Uterus (tissue), 4 donors: ENCODE measurements around the gene PACS1. TPM values are rescaled to one million over a fixed set of nuclear protein-coding genes. Genes with fewer than 3 reads are reported as not detected.
A peak's percentile ranks its signal among the peaks of the same experiment; 100 is the strongest.
"Not testable (repeated sequence)": the region's sequence is repeated elsewhere in the genome, so short reads cannot be mapped to it uniquely, and the experiment has no call there.

Experiments
- DNase-seq, 2 donors: peaks; one replicate each; pipeline ENCODE4 v3.0.0-alpha.2; 2019 to 2020
- H3K27ac ChIP-seq, 2 donors: fragments of 200-600 bp; sonication (generic); 1 replicate in 1 of 2; 2 replicates in 1 of 2; pipeline ENCODE4 v1.5.1; 2016 to 2018
- H3K27me3 ChIP-seq, 2 donors: fragments of 200-600 bp; sonication (generic); one replicate each; pipeline ENCODE4 v1.5.1; 2018 to 2019; ENCODE audit warnings: control low read depth in 1 of 2
- H3K36me3 ChIP-seq, 2 donors: fragments of 200-600 bp; sonication (generic); one replicate each; pipeline ENCODE4 v1.5.1; 2019; ENCODE audit warnings: control low read depth in 1 of 2
- H3K4me1 ChIP-seq, 2 donors: fragments of 200-600 bp; sonication (generic); one replicate each; pipeline ENCODE4 v1.5.1; 2018 to 2019; ENCODE audit warnings: control low read depth in 1 of 2
- H3K4me3 ChIP-seq, 2 donors: fragments of 200-600 bp; sonication (generic); 1 replicate in 1 of 2; 2 replicates in 1 of 2; pipeline ENCODE4 v1.5.1; 2018 to 2019; ENCODE audit warnings: mild to moderate bottlenecking in 1 of 2
- H3K9me3 ChIP-seq, 2 donors: fragments of 200-600 bp; sonication (generic); one replicate each; pipeline ENCODE4 v1.5.1; 2019; ENCODE audit warnings: control low read depth in 1 of 2
- CTCF ChIP-seq, 4 experiments: fragments of 200-600 bp in 2 of 4; fragments of 450-650 bp in 2 of 4; sonication (generic) in 2 of 4; IDR thresholded peaks; one replicate each; pipeline ENCODE4 v1.5.1; 2016 to 2019; ENCODE audit warnings: antibody characterized with exemption in 4 of 4, mild to moderate bottlenecking in 2 of 4, moderate library complexity in 1 of 4
- POLR2A ChIP-seq, 2 donors: fragments of 450-650 bp; IDR thresholded peaks; one replicate each; pipeline ENCODE4 v1.6.1; 2016; ENCODE audit warnings: antibody characterized with exemption in 2 of 2, mild to moderate bottlenecking in 1 of 2, moderate library complexity in 1 of 2
- intact Hi-C: fragments of 100-400 bp; cut with DNase I; formaldehyde crosslinking; loops from one replicate; pipeline ENCODE4 v1.15.1; 2023; ENCODE audit warnings: low total_unique reads
- total RNA-seq, 4 donors: library from RNA; depleted of rRNA in 3 of 4; stranded (reverse); fragments of >200 nt in 3 of 4; gene quantifications; one replicate each; pipeline versions ENCODE4 v1.1.0 to v1.2.4, GENCODE V29; 2014 to 2023
- donor health status: DM: yes; HTN: yes; CAD: no.

The PACS1 gene
- total RNA-seq = 10 to 100 TPM in 3 of 4 donors, 1 to 10 TPM in 1; 2.9 to 79.2 (median 57.2) TPM

- peak; percentile 57 to 79 for DNase-seq
- Histone ChIP-seq H3K9me3 (no peaks in the 10 kb centered on the region), H3K4me1 (no peaks in the 10 kb centered on the region), H3K27me3 (no peaks in the 10 kb centered on the region), H3K36me3 (no peaks in the 10 kb centered on the region), H3K27ac (peak within 1 kb of the TSS; percentile 86 to 89), H3K4me3 (peak within 1 kb of the TSS; percentile 38 to 97)
- TF ChIP-seq CTCF (IDR thresholded peaks at IDR 0.05) (peak in 3 of 4 experiments; percentile 12 to 65 (median 40)), POLR2A (IDR thresholded peaks at IDR 0.05) (peak; percentile 49 to 65)
- intact Hi-C loops = no loop called here
These were observed at the start of gene PACS1 for GRCh38 chr11:66069715-66070603. TSS of gene PACS1 (plus strand) at chr11:66070272. CDS start at chr11:66070487, 215 bp downstream.

GRCh38 chr11:66020618-66021357 lies 49.3 kb upstream of the PACS1 start:
- TF ChIP-seq CTCF (IDR thresholded peaks at IDR 0.05) = no peak
- no peak for TF ChIP-seq POLR2A (IDR thresholded peaks at IDR 0.05)
- no peak overlapping the region for H3K27ac ChIP-seq
- intact Hi-C loops = no loop called here

DNA sequence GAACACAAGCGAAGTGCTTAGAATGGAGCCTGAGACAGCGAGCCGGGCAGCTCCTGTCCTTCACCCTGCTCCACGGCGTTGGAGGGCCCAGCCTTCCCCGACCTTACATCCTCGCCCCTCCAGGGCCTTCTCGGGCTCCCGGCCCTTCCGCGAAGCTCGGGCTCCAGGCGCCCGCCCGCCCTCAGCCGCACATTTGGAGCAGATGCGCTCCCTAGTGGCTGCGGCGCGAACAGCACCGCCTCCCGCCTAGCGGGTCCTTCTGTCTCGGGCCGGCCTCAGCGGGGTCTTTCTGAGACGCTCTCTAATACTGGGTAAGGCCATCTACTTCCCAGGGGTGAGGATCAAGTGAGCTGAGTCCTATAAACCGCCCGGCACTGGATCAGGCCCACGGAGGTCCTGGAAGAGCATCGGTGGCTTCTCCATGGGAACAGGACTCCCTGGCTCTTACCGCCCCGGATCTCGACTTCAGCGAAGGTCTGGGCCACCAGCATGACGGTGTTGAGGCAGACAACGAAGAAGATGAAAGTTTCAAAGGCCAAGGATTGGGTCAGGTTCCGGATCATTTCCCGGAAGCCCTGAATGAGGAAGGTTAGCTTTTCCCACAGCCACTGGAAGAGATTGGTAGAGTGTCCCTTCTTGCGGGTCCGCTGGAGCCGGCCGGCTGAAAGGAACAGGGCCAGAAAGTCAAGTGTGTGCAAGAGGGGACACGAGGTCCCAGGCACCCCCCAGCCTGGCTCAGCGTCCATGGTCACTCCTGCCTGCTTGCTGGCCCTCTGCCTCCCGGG lies 47.5 kb upstream of the PACS1 start:
- Histone ChIP-seq H3K4me1 (no peaks in the 10 kb centered on the region), H3K27me3 (no peaks in the 10 kb centered on the region), H3K27ac (no peak overlapping the region), H3K4me3 (no peak overlapping the region), H3K36me3 (no peaks in the 10 kb centered on the region), H3K9me3 (no peaks in the 10 kb centered on the region)
- intact Hi-C loops = no loop called here
- TF ChIP-seq POLR2A (IDR thresholded peaks at IDR 0.05) (no peak), CTCF (IDR thresholded peaks at IDR 0.05) (peak; percentile 78 to 96 (median 88))
- peak; percentile 44 to 75 for DNase-seq

More at GRCh38 chr11:66020618-66021357, 49.3 kb upstream of the PACS1 start:
- Histone ChIP-seq H3K27me3 (no peaks in the 10 kb centered on the region), H3K4me3 (no peak overlapping the region), H3K9me3 (no peaks in the 10 kb centered on the region), H3K36me3 (no peaks in the 10 kb centered on the region), H3K4me1 (no peaks in the 10 kb centered on the region)
- no peak for DNase-seq

- DNase-seq, H3K36me3 ChIP-seq, intact Hi-C loops, H3K9me3 ChIP-seq, H3K27me3 ChIP-seq, H3K4me1 ChIP-seq, H3K4me3 ChIP-seq, H3K27ac ChIP-seq: not testable (repeated sequence)
These were observed 47.0 kb upstream of the PACS1 start for GRCh38 chr11:66023186-66023440.

- intact Hi-C loops = no loop called here
- Histone ChIP-seq H3K9me3 (no peaks in the 10 kb centered on the region), H3K27me3 (no peaks in the 10 kb centered on the region), H3K4me3 (no peak within 1 kb of the TSS), H3K27ac (no peak within 1 kb of the TSS), H3K36me3 (no peaks in the 10 kb centered on the region), H3K4me1 (no peaks in the 10 kb centered on the region)
- DNase-seq = no peak
- no peak for TF ChIP-seq POLR2A (IDR thresholded peaks at IDR 0.05)
- TF ChIP-seq CTCF (IDR thresholded peaks at IDR 0.05) = no peak
These were observed 44.0 kb upstream of the PACS1 start, which contains the start of gene CATSPER1 for GRCh38 chr11:66026017-66026529. TSS of gene CATSPER1 (minus strand) at chr11:66026479. CDS start at chr11:66026379, 100 bp downstream.
